ENCODE results near the gene GALNT18.

DNA sequence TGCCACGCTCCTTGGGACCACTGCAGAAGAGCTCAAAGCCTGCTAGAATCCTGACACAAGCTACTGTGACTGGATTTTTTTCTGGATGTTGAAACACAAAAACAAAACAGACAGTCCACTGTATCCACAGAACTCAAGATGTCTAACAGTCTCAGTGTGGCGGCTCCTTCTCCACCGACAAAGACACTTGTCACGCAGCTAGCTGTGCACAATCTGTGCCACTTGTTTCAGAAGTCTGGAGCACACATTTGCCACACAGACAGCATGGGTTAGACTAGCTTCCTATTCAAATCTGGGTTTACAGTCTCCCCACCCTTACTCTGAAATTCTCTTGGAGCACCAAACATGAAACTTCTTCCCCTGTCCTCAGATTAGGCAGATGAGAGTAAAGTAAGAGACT lies 99.2 kb downstream of the GALNT18 start:
- no peak for TF ChIP-seq CTCF (IDR thresholded peaks at IDR 0.05)
- no peak for TF ChIP-seq POLR2AphosphoS5 (IDR thresholded peaks at IDR 0.05)
- TF ChIP-seq POLR2A (IDR thresholded peaks at IDR 0.05): no peak

All from prostate gland (tissue), 2 donors.